Psoas muscle (tissue), 7 donors: ENCODE data around the gene SEBOX. TPM values are rescaled to one million over a fixed set of nuclear protein-coding genes. Genes with fewer than 3 reads are reported as not detected.

ENCODE experiments used
- polyA plus RNA-seq, 3 donors: library from polyadenylated mRNA; stranded (reverse); fragments of 200-250 nt; gene quantifications; one replicate each; pipeline ENCODE4 v1.2.3, GENCODE V29; 2013
- total RNA-seq, 4 donors: library from RNA; stranded (reverse); fragmentation: NEBNext Ultra II Directional in 2 of 4; extraction: Animal tissue kit (Norgen Biotek cat#: 25700) in 2 of 4; gene quantifications; one replicate each; pipeline versions ENCODE4 v1.2.1 to v1.2.4, GENCODE V29; 2021 to 2023
- donor health status: healthy with polysubstance abuse.
- donor health status: DM: no; HTN: no; CAD: no; lungs with moderate emphysema.
- donor health status: Bipolar disorder and iron deficiency.
- donor health status: healthy.
- donor health status: DM: no; HTN: no; CAD: no.
- donor health status: DM: no; HTN: no; CAD: no.
- donor health status: DM: yes; HTN: yes; CAD: no.

SEBOX gene
- total and polyA plus RNA-seq, 7 donors, result not detected

Other genes starting within 250 kb of the SEBOX start
- gene TMEM97, start 46.0 kb downstream of the SEBOX start, total RNA-seq, result 10 to 100 TPM in 2 of 4 donors, 1 to 10 TPM in 2; 3.9 to 13.5 (median 9.0) TPM
- gene TMEM97, start 46.0 kb downstream of the SEBOX start, polyA plus RNA-seq, result 1 to 10 TPM; 4.0 to 9.0 (median 6.2) TPM
- gene IFT20, start 29.7 kb downstream of the SEBOX start, total RNA-seq, result 1 to 10 TPM; 4.4 to 8.7 (median 5.4) TPM
- 10 to 100 TPM in 1 of 3 donors, 1 to 10 TPM in 2; 6.3 to 32.1 (median 8.7) TPM for gene IFT20, start 29.7 kb downstream of the SEBOX start, polyA plus RNA-seq
- 10 to 100 TPM; 23.3 to 32.6 (median 30.2) TPM for gene TNFAIP1, start 29.4 kb downstream of the SEBOX start, total RNA-seq
- 10 to 100 TPM; 13.0 to 21.3 (median 14.7) TPM for gene TNFAIP1, start 29.4 kb downstream of the SEBOX start, polyA plus RNA-seq
- 100 to 1,000 TPM; 182 to 206 (median 190) TPM for gene POLDIP2, start 7.7 kb downstream of the SEBOX start, total RNA-seq
- 100 to 1,000 TPM; 172 to 299 (median 204) TPM for gene POLDIP2, start 7.7 kb downstream of the SEBOX start, polyA plus RNA-seq
- gene VTN, start 5.1 kb upstream of the SEBOX start, total RNA-seq, result 1 to 10 TPM in 1 of 4 donors, under 1 TPM in 1, not detected in 2; 0.24 to 1.2 TPM
- under 1 TPM; 0.06 to 0.18 (median 0.12) TPM for gene VTN, start 5.1 kb upstream of the SEBOX start, polyA plus RNA-seq
- 1 to 10 TPM; 1.8 to 2.2 (median 1.9) TPM for gene SARM1, start 6.5 kb upstream of the SEBOX start, total RNA-seq
- under 1 TPM; 0.77 to 0.91 (median 0.82) TPM for gene SARM1, start 6.5 kb upstream of the SEBOX start, polyA plus RNA-seq
- 1 to 10 TPM; 2.7 to 4.2 (median 2.8) TPM for gene SLC46A1, start 41.0 kb upstream of the SEBOX start, total RNA-seq
- gene SLC46A1, start 41.0 kb upstream of the SEBOX start, polyA plus RNA-seq, result 1 to 10 TPM; 1.1 to 2.5 (median 1.4) TPM
- gene SLC13A2, start 108.4 kb upstream of the SEBOX start, total RNA-seq, result not detected
- gene SLC13A2, start 108.4 kb upstream of the SEBOX start, polyA plus RNA-seq, result under 1 TPM in 1 of 3 donors, not detected in 2; 0.21 TPM
- not detected for gene FOXN1, start 141.1 kb upstream of the SEBOX start, total RNA-seq
- gene FOXN1, start 141.1 kb upstream of the SEBOX start, polyA plus RNA-seq, result not detected
- 1 to 10 TPM; 2.0 to 7.8 (median 4.5) TPM for gene UNC119, start 187.4 kb upstream of the SEBOX start, total RNA-seq
- gene UNC119, start 187.4 kb upstream of the SEBOX start, polyA plus RNA-seq, result 1 to 10 TPM; 1.9 to 2.6 (median 2.2) TPM
- gene PIGS, start 206.3 kb upstream of the SEBOX start, total RNA-seq, result 10 to 100 TPM; 30.5 to 44.9 (median 33.4) TPM
- 10 to 100 TPM; 16.7 to 37.1 (median 26.4) TPM for gene PIGS, start 206.3 kb upstream of the SEBOX start, polyA plus RNA-seq
- 1 to 10 TPM; 1.3 to 2.9 (median 2.0) TPM for gene ALDOC, start 211.7 kb upstream of the SEBOX start, total RNA-seq
- gene ALDOC, start 211.7 kb upstream of the SEBOX start, polyA plus RNA-seq, result 1 to 10 TPM; 1.2 to 2.4 (median 1.7) TPM
- 1 to 10 TPM in 3 of 4 donors, under 1 TPM in 1; 0.71 to 1.5 (median 1.3) TPM for gene SPAG5, start 233.8 kb upstream of the SEBOX start, total RNA-seq
- gene SPAG5, start 233.8 kb upstream of the SEBOX start, polyA plus RNA-seq, result 1 to 10 TPM in 1 of 3 donors, under 1 TPM in 2; 0.15 to 2.4 (median 0.40) TPM
- 1 to 10 TPM; 3.9 to 7.6 (median 5.5) TPM for gene RSKR, start 249.0 kb upstream of the SEBOX start, total RNA-seq
- gene RSKR, start 249.0 kb upstream of the SEBOX start, polyA plus RNA-seq, result 1 to 10 TPM; 2.0 to 4.7 (median 2.0) TPM